ENCODE data around the gene AXIN2.
"Not testable (repeated sequence)": the region's sequence is repeated elsewhere in the genome, so short reads cannot be mapped to it uniquely, and the experiment has no call there.

AXIN2 gene

DNA sequence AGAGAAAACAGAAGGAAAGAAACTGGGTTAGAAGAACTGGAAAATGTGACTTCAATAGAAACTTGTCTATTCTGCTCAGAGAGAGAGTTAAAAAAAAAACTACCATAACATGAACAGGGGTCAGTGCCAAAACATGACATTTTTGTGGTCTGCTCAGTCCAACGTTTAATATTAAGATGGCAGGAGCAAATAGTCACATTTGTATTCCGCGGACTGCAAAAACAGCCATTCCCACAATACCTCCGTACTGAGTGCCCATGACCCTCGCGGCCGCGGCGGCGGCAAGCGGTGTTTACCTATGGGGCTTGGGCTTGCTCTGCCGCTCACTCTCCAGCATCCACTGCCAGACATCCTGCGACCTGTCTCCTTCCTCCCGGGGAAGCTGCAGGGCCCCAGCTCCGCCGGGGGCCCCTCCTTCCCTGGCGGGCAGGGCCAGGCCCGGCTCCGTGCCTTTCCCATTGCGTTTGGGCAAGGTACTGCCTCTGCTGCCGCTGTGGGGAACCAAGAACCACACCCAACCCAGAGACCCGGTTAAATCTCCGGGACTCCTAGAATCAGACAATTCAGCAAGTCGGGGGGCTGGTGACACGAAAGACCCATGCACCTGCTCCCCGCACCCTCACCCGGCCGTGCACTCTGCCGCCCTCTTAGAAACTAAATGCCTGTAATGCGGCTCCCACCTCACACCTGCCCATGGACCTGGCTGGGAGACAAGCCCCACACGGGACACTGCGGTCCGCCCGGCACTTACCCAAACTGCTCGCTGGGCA lies 24.7 kb downstream of the AXIN2 start:
- DNase-seq = no peak

DNA sequence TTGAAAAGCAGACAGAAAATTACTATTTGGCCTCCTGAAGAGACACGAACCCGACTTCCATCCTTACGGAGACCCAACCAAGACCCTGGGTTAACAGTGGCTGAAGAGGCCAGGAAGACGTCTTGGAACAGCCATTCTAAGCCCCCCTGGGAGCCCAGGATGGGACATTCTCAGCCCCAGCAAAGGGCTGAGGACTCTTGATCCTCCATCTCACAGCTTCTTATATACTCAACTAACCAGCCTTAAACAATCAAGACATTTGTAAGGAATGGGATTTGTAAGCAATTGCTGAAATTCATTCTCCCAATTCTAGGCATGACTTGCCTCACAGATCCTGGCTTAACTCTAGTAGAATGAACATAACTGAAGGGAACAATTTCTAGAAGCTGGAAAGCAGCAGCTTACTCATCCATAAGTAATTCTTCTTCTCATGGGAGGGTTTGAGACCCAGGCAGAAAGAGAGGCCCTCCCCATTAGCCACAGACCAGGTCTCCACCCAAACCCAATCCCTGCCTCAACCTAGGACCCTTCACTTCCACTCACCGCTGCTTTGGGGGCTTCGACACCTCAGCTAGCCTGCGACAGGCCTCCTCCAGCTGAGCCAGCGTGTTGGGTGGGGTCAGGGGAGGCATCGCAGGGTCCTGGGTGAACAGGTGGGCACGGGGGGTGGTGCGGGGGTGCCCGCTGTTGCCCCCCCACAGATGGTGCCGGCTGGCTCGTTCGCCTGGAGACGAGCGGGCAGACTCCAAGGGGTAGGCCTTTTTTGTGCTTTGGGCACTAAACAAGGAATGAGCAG lies 25.5 kb downstream of the AXIN2 start:
- no peak for DNase-seq

DNA sequence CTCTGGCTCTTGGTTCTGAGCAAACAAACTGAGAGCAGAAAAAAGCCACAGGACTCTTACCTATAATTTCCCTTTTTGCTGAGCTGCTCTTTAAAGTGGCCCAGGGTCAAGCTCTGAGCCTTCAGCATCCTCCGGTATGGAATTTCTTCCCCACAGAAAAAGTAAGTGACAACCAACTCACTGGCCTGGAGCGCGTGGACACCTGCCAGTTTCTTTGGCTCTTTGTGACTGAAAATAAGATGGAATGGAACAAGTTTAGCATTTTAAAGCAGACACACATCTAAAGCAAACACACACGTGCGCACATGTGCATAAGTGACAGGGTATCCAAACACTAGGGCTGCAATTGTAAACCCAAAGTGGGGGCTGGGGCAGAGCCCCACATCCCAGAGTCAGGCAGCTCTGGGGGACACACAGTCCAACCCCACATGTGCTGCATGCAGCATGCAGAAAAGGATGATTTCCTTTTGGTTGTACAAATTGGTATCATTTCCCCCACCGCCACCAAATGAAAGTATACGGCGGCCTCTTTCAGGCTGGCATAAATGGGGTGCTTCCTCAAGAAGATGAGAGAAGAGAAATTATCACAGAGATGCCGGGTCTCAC lies 27.5 kb downstream of the AXIN2 start:
- DNase-seq = no peak

DNA sequence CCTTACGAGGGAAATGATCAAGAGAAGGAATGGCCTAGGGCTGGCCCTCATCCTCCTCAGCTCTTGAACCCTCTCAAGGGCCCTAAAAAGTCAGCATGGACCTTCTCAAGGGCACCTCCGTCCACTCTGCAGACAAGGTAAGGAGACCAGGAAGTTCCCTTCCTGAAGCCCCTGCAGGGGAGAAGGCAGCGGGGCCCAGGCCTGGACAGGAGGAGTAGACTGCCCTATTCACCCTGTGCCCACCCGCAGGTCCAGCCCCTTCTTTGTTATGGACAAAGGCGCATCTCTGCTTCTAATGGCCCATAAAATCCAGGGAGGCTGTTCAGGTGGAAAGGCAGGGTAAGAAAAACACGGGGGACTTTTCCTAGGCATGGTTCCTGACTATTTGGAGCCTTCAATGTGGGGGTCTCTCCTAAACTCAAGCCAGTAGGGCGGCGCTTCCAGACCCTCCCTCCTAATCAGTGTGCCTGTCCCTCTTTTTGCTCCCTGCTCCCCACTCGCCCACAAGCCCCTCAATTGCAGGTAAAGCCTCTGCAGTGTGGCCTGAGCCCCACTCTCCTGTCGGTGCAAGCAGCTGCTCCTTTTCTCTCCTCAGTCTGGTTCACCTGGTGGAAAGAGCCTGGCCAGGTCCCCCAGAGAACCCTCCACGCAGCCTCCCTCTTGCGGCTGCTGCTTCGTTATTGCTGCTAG lies 28.2 kb downstream of the AXIN2 start:
- DNase-seq = no peak

- DNase-seq = no peak
Measured at GRCh38 chr17:65532101-65532890, 29.2 kb downstream of the AXIN2 start.

DNA sequence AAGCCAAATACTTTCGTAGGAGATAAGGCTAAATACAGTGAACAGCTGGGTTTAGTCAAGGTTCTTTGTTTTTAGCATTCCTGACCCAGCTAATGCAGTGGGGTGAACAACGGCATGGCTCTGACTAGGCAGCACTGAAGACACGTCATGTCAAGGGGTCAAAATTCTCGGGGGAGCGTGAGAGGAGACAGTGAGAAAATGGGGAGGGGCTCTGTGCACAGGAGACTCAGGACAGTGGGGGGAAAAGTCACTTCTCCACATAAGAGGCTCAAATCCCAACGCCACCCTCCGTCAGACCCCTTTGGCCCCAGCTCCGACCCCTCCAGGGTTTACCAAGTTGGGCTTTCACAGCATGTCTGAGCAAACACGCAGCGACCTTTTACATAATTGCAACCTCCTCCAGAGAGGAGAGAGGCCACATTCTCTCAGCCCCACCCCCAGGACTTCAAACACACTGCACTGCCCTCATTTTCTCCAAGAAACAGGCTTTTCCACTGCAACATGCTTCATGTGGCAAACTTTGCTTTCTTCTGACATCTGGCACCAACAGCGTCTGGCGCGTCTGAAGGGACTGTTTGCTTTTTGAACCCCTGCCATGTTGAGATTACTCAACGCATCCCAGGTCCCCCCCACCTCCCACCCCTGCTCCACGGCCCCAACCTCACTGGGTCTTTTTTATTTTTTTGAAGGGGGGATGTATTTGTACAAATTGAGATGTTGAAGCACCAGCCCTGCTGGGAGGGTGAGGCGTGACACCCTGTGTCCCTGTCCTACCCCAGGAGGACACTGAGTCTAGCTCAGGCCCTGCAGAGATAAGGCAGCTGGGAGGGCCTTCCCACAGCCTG lies 30.0 kb downstream of the AXIN2 start:
- DNase-seq = no peak

GRCh38 chr17:65530523-65531255 lies 30.8 kb downstream of the AXIN2 start:
- no peak for DNase-seq

DNA sequence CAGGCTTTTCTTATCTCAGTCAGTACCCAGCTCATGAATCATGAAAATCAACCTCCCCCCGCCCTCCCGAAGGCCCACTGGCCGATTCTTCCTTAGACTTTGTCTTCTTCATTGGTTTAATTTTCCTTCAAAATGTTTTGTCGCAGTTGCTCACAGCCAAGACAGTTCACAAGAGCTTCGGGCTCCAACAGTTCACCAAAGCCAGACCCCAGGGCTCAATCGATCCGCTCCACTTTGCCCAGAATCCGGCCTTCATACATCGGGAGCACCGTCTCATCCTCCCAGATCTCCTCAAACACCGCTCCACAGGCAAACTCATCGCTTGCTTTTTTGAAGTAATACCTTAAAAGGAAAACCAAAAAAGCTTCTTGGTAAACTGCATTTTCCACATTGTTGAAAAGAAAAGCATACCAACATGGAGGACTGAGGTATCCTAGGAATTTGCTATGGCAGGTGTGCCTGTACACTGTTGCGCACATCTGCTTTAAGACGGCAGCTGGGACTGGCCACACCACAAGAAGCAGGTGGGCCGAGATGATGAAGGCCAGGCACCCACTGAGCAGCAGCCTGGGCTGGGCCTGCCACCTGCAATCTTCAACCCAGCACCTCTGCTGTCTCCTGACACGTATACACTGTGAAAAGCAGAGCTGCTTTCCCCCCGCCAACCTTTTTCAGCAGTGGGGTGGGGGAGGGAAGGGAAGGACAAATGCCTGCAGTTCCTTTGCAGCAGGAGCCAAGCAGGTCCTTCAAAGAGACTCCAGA lies 31.5 kb downstream of the AXIN2 start:
- DNase-seq = no peak

GRCh38 chr17:65529040-65529633 lies 32.3 kb downstream of the AXIN2 start:
- no peak for DNase-seq

- DNase-seq = no peak
Measured at GRCh38 chr17:65527857-65528591, 33.4 kb downstream of the AXIN2 start.

GRCh38 chr17:65527381-65527780 lies 34.1 kb downstream of the AXIN2 start:
- no peak for DNase-seq

GRCh38 chr17:65526854-65527253 lies 34.6 kb downstream of the AXIN2 start:
- not testable (repeated sequence) for DNase-seq

- no peak for DNase-seq
Measured at GRCh38 chr17:65523853-65524664, 37.4 kb downstream of the AXIN2 start.

GRCh38 chr17:65523411-65523810 lies 38.0 kb downstream of the AXIN2 start:
- DNase-seq = no peak

DNA sequence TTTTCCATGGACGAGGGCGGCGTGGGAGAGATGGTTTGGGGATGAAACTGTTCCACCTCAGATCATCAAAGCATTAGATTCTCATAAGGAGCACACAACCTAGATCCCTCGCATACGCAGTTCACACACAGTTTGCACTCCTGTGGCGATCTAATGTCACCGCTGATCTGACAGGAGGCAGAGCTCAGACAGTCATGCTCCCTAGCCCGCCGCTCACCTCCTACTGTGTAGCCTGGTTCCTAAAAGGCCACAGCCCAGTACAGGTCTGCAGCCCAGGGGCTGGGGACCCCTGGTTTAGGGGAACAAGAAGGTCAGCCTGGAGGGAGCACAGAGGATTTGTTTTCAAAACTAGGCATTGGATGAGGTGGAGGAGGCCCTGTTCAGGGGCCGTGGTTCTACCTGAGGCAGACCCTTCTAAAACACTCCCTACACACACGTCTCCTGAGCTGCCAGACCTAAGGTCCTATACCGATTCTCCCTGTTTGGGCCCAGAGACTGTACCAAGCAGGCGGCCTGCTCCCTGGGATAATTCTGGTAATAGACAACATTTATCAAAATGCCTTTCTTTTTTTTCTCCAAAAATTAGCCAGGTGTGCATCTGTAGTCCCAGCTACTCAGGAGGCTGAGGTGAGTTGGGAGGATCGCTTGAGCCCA lies 38.6 kb downstream of the AXIN2 start:
- no peak for DNase-seq

DNA sequence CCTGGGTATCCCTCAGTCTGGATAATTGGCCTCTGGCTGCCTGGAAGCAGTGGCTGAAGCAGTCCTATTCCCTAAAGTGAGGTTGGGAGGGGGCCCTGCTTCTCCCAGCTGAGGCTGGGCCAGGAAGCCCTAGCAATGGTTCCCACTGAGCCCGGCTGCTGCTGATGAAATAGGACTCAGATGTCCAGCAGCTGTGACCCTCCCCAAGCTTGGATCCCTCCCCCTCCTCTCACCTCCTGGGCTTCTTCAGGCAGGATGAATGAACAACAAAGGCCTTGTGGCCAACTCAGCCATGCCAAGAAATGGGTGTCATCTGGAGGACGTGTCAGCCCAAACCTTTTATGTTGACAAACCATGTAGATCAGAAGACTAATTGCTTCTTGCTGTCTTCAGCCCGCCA lies 42.0 kb downstream of the AXIN2 start:
- DNase-seq = no peak

DNA sequence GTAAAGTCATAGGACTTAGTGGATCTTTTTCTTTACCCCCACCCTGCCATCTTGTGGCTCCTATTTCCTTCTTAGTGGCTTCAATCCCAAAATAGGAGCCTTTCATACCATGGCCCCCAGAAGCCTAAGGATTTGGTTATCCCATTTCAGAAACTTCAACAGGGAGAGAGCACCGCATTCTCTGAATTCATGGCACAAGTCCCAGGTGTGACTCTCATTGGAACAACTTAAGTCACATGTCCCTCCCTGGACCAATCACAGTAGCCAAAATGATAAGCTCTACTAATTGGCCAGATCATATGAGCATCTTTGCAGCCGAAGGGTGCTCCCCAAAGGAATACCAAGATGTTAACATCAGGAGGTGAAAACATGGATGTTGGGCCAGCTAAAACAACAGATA lies 43.2 kb downstream of the AXIN2 start:
- no peak for DNase-seq

All from NCI-H510A (cell line).